ENCODE data around the gene NCOR2. TPM values are rescaled to one million over a fixed set of nuclear protein-coding genes. Genes with fewer than 3 reads are reported as not detected.

Gene NCOR2
- total RNA-seq, 6 experiments from 2014 or later = 38.1 to 87.5 (median 45.0) TPM

GRCh38 chr12:124543590-124544310 lies 23.7 kb downstream of the NCOR2 start:
- ATAC-seq = peak in 1 of 4 donors; percentile 2

GRCh38 chr12:124543052-124543589 lies 24.3 kb downstream of the NCOR2 start:
- ATAC-seq (peak in 1 of 4 donors; percentile 25), DNase-seq (no peak)
- Histone ChIP-seq H3K4me3 (no peak overlapping the region), H3K4me1 (peaks cover 0 to 12% (median 6%) of the 10 kb centered on the region in 4 donors), H3K36me3 (no peaks in the 10 kb centered on the region), H3K27me3 (no peaks in the 10 kb centered on the region), H3K27ac (no peak overlapping the region), H3K9me3 (no peaks in the 10 kb centered on the region)
- intact Hi-C loops (cut with DNase I) = no loop called here
- TF ChIP-seq CTCF (IDR thresholded peaks at IDR 0.05) (no peak), POLR2A (IDR thresholded peaks at IDR 0.05) (no peak)
- 13% methylated on average over 3 of the region's 20 CpGs for WGBS (ENCODE audit: insufficient coverage, low coverage, low lambda C conversion rate, missing lambda C conversion rate)

More at GRCh38 chr12:124543590-124544310, 23.7 kb downstream of the NCOR2 start:
- Histone ChIP-seq H3K9me3 (no peaks in the 10 kb centered on the region), H3K4me3 (no peak overlapping the region), H3K4me1 (peaks cover 0 to 6% (median 3%) of the 10 kb centered on the region in 4 donors), H3K27me3 (no peaks in the 10 kb centered on the region), H3K27ac (no peak overlapping the region), H3K36me3 (no peaks in the 10 kb centered on the region)
- TF ChIP-seq POLR2A (IDR thresholded peaks at IDR 0.05) (no peak), CTCF (IDR thresholded peaks at IDR 0.05) (no peak)
- 67% methylated on average over 10 of the region's 37 CpGs for WGBS (ENCODE audit: insufficient coverage, low coverage, low lambda C conversion rate, missing lambda C conversion rate)
- DNase-seq = no peak
- intact Hi-C loops (cut with DNase I) = no loop called here

GRCh38 chr12:124542021-124542949 lies 25.1 kb downstream of the NCOR2 start:
- DNase-seq (no peak), ATAC-seq (no peak)
- H3K9me3 ChIP-seq = no peaks in the 10 kb centered on the region
- peaks cover 0 to 21% (median 10%) of the 10 kb centered on the region in 4 donors for H3K4me1 ChIP-seq
- intact Hi-C loops (cut with DNase I) = no loop called here
- H3K36me3 ChIP-seq = no peaks in the 10 kb centered on the region
- H3K4me3 ChIP-seq = no peak overlapping the region
- TF ChIP-seq POLR2A (IDR thresholded peaks at IDR 0.05) (no peak), CTCF (IDR thresholded peaks at IDR 0.05) (no peak)
- whole genome bisulfite sequencing (ENCODE audit: insufficient coverage, low coverage, low lambda C conversion rate, missing lambda C conversion rate) = no CpG with 5 or more reads among the region's 28 CpGs
- no peak overlapping the region for H3K27ac ChIP-seq
- no peaks in the 10 kb centered on the region for H3K27me3 ChIP-seq

- Histone ChIP-seq H3K36me3 (no peaks in the 10 kb centered on the region), H3K27me3 (no peaks in the 10 kb centered on the region), H3K4me3 (no peak overlapping the region), H3K9me3 (no peaks in the 10 kb centered on the region), H3K4me1 (peaks cover 0 to 23% (median 11%) of the 10 kb centered on the region in 4 donors), H3K27ac (no peak overlapping the region)
- intact Hi-C loops (cut with DNase I) = no loop called here
- ATAC-seq (no peak), DNase-seq (no peak)
- TF ChIP-seq CTCF (IDR thresholded peaks at IDR 0.05) (no peak), POLR2A (IDR thresholded peaks at IDR 0.05) (no peak)
- 60% methylated on average over 1 of the region's 1 CpG for WGBS (ENCODE audit: insufficient coverage, low coverage, low lambda C conversion rate, missing lambda C conversion rate)
Observed at GRCh38 chr12:124541322-124541721, 26.1 kb downstream of the NCOR2 start.

Measured in right lobe of liver (tissue), 6 donors.